Activated CD4-positive, alpha-beta T cell treated with anti-CD3 and anti-CD28 coated beads, Interleukin-2, amount 50 U/mL, for 16 hours (primary cell): ENCODE data around the gene GAS7.
"Not testable (repeated sequence)": the region's sequence is repeated elsewhere in the genome, so short reads cannot be mapped to it uniquely, and the experiment has no call there.

Experiments
- DNase-seq: peaks from one replicate; pipeline ENCODE4 v3.0.0-alpha.2; 2020

The GAS7 gene

GRCh38 chr17:10106067-10106466, 92.3 kb downstream of the GAS7 start:
- no peak for DNase-seq

DNA sequence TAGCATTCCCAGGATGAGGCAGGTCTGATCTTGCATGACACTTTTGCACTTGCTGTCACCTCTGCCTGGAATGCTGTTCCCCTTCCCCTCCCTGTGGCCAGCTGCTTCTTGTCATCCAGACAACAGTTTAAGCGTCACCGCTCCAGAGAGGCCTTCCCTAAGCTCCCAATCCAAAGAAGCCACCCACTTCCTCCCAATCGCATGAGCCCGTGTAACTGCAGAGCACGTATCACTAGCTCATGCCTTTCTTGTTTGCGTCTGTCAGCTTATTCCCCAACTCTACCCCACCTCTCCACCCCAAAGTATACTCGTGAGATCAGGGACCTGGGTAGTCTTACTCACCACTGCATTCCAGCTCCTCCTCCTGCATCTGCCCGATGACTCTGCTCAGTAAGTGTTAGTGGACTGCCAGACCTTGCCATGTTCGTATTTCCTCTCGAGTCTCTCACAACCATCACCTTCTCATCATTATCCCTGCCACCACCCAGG, 92.8 kb downstream of the GAS7 start:
- no peak for DNase-seq

DNA sequence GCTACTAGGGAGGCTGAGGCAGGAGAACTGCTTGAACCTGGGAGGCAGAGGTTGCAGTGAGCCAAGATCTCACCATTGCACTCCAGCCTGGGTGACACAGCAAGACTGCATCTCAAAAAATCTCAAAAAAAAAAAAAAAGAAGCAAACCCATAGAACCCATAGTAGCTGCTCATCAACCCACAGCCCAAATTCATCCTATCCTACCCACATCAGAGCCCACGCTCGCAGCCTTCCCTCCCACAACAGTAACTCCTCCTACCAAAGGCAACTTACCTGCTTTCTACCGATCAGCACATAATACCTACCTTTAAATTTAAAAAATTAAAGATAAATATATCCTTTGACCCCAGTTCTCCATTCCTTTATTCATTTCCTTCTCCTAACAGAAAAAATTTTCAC, 94.7 kb downstream of the GAS7 start:
- DNase-seq = no peak

DNA sequence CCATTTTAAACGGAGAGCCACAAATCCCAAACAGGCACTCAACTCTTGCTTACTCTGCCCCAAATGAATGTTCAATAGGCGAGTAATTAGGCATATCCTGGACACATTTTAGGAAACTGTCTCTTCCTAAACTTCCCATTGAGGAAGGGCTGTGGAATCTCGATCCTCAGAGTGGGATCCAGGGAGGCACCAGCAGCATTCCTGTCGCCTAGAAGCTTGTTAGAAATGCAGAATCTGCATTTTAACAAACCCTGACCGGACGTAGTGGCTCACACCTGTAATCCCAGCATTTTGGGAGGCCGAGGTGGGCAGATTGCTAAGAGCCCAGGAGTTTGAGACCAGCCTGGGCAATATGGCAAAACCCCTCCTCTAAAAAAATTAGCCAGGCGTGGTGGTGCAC, 95.6 kb downstream of the GAS7 start:
- DNase-seq = no peak

DNA sequence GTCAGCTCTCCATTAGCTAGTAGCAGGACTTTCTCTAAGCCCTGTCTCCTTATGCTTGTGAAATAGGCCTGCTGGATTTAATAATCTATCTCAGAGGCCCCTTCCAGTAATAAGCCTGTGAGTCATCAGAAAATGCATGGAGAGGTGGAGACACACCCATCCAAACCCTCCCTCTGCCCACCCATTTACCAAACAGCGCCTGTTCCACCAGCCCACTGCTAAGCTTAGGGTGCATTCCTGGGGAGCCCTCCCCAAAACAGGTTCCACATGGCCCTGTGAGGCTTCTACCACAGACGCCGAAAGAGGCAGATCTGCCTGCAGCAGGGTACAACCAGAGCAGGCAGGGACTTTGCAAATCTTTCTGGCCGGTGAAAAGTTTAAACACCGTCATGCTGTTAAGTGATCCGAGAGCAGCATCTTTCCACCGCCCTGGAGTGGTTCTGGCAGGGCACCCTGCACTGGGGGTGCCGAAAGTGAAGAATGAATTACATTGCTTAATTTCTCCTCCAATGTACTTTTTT, 99.3 kb downstream of the GAS7 start:
- no peak for DNase-seq

- no peak for DNase-seq
These were observed 101.8 kb downstream of the GAS7 start for GRCh38 chr17:10096596-10096995.

GRCh38 chr17:10095295-10095694, 103.1 kb downstream of the GAS7 start:
- DNase-seq = not testable (repeated sequence)

DNA sequence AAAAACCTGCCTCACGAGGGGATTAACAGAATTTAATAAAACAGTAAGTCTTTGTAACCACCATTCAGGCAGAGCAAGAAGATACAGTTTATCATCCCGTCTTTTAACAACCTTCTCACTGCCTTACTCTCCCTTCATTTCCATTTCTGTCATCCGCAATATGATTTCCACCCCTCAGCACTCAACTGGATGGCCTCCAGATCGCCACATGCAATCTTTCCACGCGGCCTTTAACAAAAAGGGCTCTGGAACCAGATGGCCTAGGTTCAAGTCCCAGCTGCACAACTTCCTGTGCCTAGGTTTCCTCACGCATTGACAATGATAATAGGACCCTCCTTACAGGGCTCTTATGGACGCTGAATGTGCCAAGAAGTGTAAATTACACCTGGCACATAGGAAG, 103.6 kb downstream of the GAS7 start:
- DNase-seq = no peak

DNA sequence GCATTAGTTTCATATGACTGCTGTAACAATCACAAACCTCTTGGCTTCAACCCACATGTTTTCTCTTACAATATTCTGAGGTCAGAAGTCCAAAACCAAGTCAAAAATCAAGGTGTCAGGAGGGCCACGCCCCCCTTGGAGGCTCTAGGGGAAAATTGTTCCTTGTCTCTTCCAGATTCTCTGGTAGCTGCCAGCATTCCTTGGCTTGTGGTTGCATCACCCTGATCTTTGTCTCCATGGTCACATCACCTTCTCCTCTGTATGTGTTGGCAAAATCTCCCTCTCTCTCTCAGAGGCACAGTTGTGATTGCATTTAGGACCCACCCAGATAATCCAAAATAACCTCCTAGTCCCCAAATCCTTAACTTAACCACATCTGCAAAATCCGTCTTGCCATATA, 105.8 kb downstream of the GAS7 start:
- DNase-seq = no peak

DNA sequence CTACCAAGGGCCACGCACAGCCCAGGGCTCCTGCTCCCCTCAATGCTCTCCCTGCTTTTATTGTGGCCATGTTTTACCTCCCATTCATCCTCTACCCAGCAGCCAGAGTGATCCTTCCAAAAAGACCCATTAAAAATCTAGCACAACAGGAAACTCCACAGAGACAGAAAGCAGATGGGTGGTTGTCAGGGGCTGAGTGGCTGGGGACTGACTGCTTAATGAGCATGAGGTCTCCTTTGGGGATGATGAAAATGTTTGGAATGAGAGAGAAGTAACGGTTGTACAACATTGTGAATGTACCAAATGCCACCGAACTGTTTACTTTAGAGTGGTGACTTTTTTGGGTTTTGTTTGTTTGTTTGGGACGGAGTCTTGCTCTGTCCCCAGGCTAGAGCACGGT, 107.4 kb downstream of the GAS7 start:
- no peak for DNase-seq

- DNase-seq = no peak
These were observed 109.1 kb downstream of the GAS7 start for GRCh38 chr17:10089196-10089804.

- no peak for DNase-seq
These were observed 110.0 kb downstream of the GAS7 start for GRCh38 chr17:10088444-10088843.

DNA sequence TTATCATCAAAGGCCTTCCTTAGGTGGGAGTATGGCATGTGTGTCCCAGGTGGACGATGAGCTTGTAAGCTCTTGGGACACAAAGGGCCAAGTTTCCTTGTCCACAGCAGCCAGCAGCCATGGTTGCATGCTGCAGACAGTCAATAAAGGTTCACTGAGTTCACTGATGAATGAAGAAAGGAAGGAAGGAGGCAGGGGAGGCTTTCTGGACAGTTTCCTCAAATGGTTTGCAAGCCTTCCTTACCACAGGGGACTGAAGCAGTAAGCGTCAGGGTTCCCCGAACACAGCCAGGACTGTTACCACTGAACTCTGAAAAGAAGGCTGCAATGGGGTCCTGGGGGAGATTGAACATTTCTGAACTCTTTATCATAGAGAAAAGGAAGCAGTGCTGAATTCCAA, 111.1 kb downstream of the GAS7 start:
- no peak for DNase-seq

DNA sequence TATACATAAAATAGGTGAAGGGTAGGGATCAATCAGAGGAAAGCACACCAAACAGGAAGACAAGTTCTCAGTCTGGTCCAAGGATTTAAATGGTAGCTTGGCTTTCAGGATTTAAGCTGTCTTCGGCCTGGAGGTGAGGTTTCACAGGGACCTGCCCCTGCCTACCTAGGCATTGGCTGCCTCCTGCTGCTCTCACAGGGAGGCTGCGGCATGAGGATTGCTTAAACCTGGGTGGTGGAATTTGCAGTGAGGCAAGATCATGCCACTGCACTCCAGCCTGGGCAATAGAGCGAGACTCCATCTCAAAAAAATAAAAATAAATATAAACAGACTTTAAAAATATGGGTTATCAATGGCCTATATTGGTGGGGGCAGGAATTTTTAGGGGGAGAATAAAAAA, 114.5 kb downstream of the GAS7 start:
- DNase-seq = no peak

- DNase-seq = no peak
These were observed 115.6 kb downstream of the GAS7 start for GRCh38 chr17:10082795-10083194.

- no peak for DNase-seq
These were observed 116.7 kb downstream of the GAS7 start for GRCh38 chr17:10081571-10082169.

DNA sequence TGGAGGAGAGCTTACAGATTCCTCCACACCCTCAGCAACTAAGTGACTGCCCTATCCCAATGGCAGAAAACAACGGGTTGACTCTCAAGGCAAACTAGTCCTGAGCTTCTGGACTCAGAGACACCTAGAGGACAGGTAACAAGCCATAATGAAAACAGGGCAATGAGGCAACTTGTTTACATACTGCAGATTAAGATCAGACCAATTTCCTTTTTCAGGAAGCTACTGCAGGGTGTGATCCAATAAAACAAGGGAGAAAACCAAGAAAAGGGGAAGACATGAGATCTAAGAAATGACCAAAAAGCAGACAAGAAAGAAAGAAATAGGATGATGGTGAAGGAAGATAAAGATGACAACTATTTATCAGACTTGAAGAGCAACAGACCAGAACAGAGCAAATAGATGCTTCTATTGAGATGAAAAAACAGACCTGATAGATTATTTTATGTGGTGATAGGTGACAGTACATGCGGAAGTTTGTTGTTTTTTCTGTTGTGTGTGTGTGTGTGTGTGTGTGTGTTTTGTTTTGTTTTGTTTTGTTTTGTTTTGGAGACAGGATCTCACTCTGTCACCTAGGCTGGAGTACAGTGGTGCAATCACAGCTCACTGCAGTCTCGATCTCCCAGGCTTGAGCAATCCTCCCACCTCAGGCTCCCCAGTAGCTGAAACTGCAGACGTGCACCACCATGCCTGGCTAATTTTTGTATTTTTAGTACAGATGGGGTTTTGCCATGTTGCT, 120.7 kb downstream of the GAS7 start:
- DNase-seq = no peak

- no peak for DNase-seq
These were observed 122.5 kb downstream of the GAS7 start for GRCh38 chr17:10075919-10076318.

DNA sequence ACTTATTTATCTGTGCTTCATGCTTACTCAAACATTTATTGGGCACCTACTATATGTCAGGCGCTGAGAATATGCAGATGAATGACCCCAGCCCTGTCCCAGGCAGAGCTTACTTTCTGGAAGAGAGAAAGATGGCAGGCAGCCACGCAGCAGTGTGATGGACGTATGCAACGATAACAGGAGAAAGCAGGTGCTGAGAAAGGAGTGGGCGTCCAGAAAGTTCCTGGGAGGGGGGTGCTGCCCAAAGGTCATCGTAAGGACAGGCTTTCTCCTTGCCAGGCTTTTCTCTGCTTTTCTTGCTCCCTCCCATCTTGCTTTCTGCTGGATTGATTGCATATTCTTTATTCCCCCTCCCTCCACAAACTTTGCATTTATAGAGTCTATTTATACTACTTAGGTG, 124.5 kb downstream of the GAS7 start:
- no peak for DNase-seq

- DNase-seq = no peak
These were observed 125.6 kb downstream of the GAS7 start for GRCh38 chr17:10072556-10073425.

- no peak for DNase-seq
These were observed 126.3 kb downstream of the GAS7 start for GRCh38 chr17:10072086-10072485.

DNA sequence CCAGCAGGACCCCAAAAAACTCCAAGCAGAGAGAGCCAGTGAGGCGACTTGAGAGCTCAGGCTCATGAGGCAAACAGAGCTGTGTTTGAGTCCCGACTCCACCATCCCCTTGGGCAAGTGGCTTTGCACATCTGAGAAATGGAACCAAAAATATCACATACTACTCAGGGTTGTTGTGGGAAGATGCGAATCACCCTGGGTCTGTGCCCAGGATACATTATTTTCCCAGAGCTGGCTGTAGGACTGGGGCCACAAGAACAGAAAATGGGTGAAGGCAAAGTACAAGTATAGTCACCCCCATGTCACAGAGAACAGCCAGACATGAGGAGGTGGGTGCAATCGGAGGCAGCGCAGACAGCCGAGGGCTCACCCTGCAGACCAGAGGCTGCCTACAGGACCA, 127.3 kb downstream of the GAS7 start:
- no peak for DNase-seq

DNA sequence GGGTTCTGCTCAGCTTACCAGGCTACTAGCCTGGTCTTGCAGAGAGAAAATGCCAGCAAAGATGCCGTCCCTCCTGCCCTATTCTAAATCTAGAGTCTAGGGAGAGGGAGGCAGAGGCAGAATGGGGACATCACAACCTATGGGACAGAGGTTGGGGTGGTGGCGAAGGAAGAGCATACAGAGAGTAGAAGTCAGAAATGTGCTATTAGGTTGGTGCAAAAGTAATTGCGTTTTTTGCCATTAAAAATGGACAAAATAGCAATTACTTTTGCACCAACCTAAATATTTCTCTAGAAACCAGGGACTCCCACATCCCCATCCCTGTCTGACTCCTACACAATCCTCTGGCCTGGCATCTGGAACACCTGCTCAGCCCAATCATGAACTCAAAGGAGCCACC, 127.7 kb downstream of the GAS7 start:
- no peak for DNase-seq
